Ishikawa (cell line): ENCODE results near the gene PPP1R16B.

Experiments used
- EGR1 ChIP-seq: IDR thresholded peaks from 2 replicates; pipeline ENCODE4 v1.6.1; 2012
- MAX ChIP-seq: IDR thresholded peaks from 2 replicates; pipeline ENCODE4 v1.6.1; 2012
- NFIC ChIP-seq: IDR thresholded peaks from 2 replicates; pipeline ENCODE4 v1.6.1; 2012
- REST ChIP-seq: IDR thresholded peaks from 2 replicates; pipeline ENCODE4 v1.6.1; 2012; ENCODE audit warnings: low read depth, mild to moderate bottlenecking
- TEAD4 ChIP-seq: IDR thresholded peaks from 2 replicates; pipeline ENCODE4 v1.6.1; 2012
- YY1 ChIP-seq: IDR thresholded peaks from 2 replicates; pipeline ENCODE4 v1.6.1; 2012; ENCODE audit warnings: low read depth

DNA sequence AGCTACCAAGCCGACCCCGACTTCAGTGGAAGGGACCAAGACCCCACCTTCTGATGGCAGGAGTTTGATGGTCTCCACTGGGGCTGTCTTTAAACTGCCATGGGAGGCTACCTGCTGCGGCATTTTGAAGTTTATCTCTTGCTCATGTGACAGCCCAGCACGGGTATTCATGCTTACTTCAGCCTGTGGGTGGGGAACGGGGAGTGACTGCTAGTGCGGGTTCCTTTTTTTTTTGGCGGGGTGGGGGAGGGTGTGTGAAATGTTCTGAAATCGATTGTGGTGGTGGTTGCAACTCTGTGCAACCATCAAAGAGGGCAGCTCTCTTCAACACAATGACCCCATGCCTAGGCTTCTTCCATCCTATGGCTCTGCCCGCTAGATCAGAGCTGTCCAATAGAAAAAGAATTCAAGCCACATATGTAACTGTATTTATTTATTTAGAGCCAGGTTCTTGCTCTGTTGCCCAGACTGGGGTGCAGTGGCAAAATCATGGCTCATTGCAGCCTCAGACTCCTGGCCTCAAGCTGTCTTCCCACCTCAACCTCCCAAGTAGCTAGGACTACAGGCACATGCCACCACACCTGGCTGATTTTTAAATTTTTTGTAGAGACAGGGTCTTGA is 53.7 kb downstream of the PPP1R16B start:
- no peak for TF ChIP-seq YY1
- no peak for TF ChIP-seq MAX
- no peak for TF ChIP-seq NFIC
- TF ChIP-seq EGR1: no peak
- no peak for TF ChIP-seq TEAD4
- TF ChIP-seq REST: no peak
